Activated T-helper 9 cell treated with anti-CD3 and anti-CD28 coated beads, Interleukin-2, amount 50 U/mL, for 16 hours (primary cell): ENCODE results near the gene KCND3.

ENCODE experiments used
- DNase-seq: peaks from one replicate; pipeline ENCODE4 v3.0.0-alpha.2; 2020; ENCODE audit warnings: low read depth

Gene KCND3

GRCh38 chr1:111880881-111881837 is 108.3 kb downstream of the KCND3 start:
- no peak for DNase-seq

GRCh38 chr1:111879081-111879480 is 110.4 kb downstream of the KCND3 start:
- no peak for DNase-seq

GRCh38 chr1:111878649-111879048 is 110.8 kb downstream of the KCND3 start:
- DNase-seq = no peak

GRCh38 chr1:111878091-111878490 is 111.4 kb downstream of the KCND3 start:
- DNase-seq = no peak

- DNase-seq = no peak
Measured at GRCh38 chr1:111876631-111877030, 112.8 kb downstream of the KCND3 start.

- DNase-seq = no peak
Measured at GRCh38 chr1:111875640-111876039, 113.8 kb downstream of the KCND3 start.

GRCh38 chr1:111873460-111874030 is 115.9 kb downstream of the KCND3 start:
- DNase-seq = no peak

GRCh38 chr1:111870181-111870580 is 119.3 kb downstream of the KCND3 start:
- no peak for DNase-seq

GRCh38 chr1:111867868-111868440 is 121.5 kb downstream of the KCND3 start:
- no peak for DNase-seq

- no peak for DNase-seq
Measured at GRCh38 chr1:111864862-111865261, 124.6 kb downstream of the KCND3 start.

- no peak for DNase-seq
Measured at GRCh38 chr1:111863401-111863800, 126.1 kb downstream of the KCND3 start.

GRCh38 chr1:111862599-111862998 is 126.9 kb downstream of the KCND3 start:
- DNase-seq = no peak

- no peak for DNase-seq
Measured at GRCh38 chr1:111861523-111861922, 127.9 kb downstream of the KCND3 start.

GRCh38 chr1:111857194-111857651 is 132.2 kb downstream of the KCND3 start:
- DNase-seq = no peak

- no peak for DNase-seq
Measured at GRCh38 chr1:111856411-111857185, 132.9 kb downstream of the KCND3 start.

GRCh38 chr1:111855260-111855659 is 134.2 kb downstream of the KCND3 start:
- no peak for DNase-seq

- no peak for DNase-seq
Measured at GRCh38 chr1:111852261-111852721, 137.2 kb downstream of the KCND3 start.

- DNase-seq = no peak
Measured at GRCh38 chr1:111851552-111851951, 137.9 kb downstream of the KCND3 start.

GRCh38 chr1:111850109-111850508 is 139.4 kb downstream of the KCND3 start:
- no peak for DNase-seq

- no peak for DNase-seq
Measured at GRCh38 chr1:111848852-111849545, 140.5 kb downstream of the KCND3 start.

GRCh38 chr1:111847466-111847865 is 142.0 kb downstream of the KCND3 start:
- DNase-seq = no peak
